HCT116 (cell line): ENCODE measurements around the gene MEGF6. TPM values are rescaled to one million over a fixed set of nuclear protein-coding genes. Genes with fewer than 3 reads are reported as not detected.

Experiments used
- ATAC-seq: fragments of 200-7000 bp; cut with Tn5 transposase; 2 replicates; pipeline ENCODE4 v1.9.1; 2020; ENCODE audit warnings: mild to moderate bottlenecking, moderate library complexity
- BruUV-seq: library from RNA; stranded (reverse); fragments of 400-500 nt; replicated peaks from 2 replicates; lab custom pipeline; 2021; lab: Mats Ljungman, UMichigan
- CTCF ChIA-PET: fragments of 300-600 bp; sonication (Branson Sonifier 250); formaldehyde crosslinking; loops from one replicate; lab custom pipeline; 2021; ENCODE audit warnings: antibody characterized with exemption; lab: Charles Lee
- POLR2A ChIA-PET: fragments of 300-600, 350-600 bp; sonication (Branson Sonifier 250); formaldehyde crosslinking; loops from one replicate; lab custom pipeline; 2021; ENCODE audit warnings: antibody characterized with exemption; lab: Charles Lee
- RAD21 ChIA-PET, 2 experiments: fragments of 300-600 bp; sonication (Branson Sonifier 250); formaldehyde crosslinking; loops; one replicate each; lab custom pipeline; 2023; ENCODE audit warnings: low total read pairs in 2 of 2; ENCODE audit not compliant: uncharacterized antibody in 2 of 2, unreplicated experiment in 2 of 2, low non-redundant PET in 1 of 2; lab: Charles Lee
- DNase-seq: peaks from one replicate; pipeline ENCODE4 v3.0.0-alpha.2; 2010; ENCODE audit warnings: low read depth, low spot score
- H2AFZ ChIP-seq: fragments of 200-600 bp; shearing (Covaris generic), sonication (generic); 2 replicates; pipeline ENCODE4 v1.6.1; 2017; ENCODE audit warnings: low read depth, mixed run types, mixed read lengths, antibody characterized with exemption, low read length; ENCODE audit not compliant: poor library complexity, severe bottlenecking
- H3K27ac ChIP-seq: 2 replicates; pipeline ENCODE4 v1.5.1; 2012; ENCODE audit warnings: low read depth, low read length
- H3K27me3 ChIP-seq: fragments of 200-600 bp; sonication (generic); 2 replicates; pipeline ENCODE4 v1.6.1; 2016; ENCODE audit warnings: mixed run types, low read length, mixed read lengths; ENCODE audit not compliant: insufficient read depth
- H3K36me3 ChIP-seq, 2 experiments: fragments of 200-500 bp in 1 of 2; fragments of 200-600 bp in 1 of 2; sonication (Bioruptor generic) in 1 of 2; sonication (generic) in 1 of 2; 2 replicates each; pipeline versions ENCODE4 v1.5.1 to v1.6.1; 2014 to 2016; ENCODE audit warnings: low read length in 2 of 2, inconsistent platforms in 1 of 2, mixed read lengths in 1 of 2, mixed run types in 1 of 2; ENCODE audit not compliant: insufficient read depth in 2 of 2, control insufficient read depth in 1 of 2
- H3K4me1 ChIP-seq, 2 experiments: fragments of 200-600 bp in 1 of 2; sonication (generic) in 1 of 2; 2 replicates each; pipeline versions ENCODE4 v1.5.1 to v1.6.1; 2012 to 2017; ENCODE audit warnings: low read length in 2 of 2, inconsistent platforms in 1 of 2, mild to moderate bottlenecking in 1 of 2, mixed read lengths in 1 of 2, mixed run types in 1 of 2, moderate library complexity in 1 of 2; ENCODE audit not compliant: insufficient read depth in 2 of 2, control insufficient read depth in 1 of 2
- H3K4me2 ChIP-seq: fragments of 200-600 bp; sonication (generic); 2 replicates; pipeline ENCODE4 v1.6.1; 2017; ENCODE audit warnings: mixed run types, low read length, mixed read lengths
- H3K4me3 ChIP-seq, 2 experiments: fragments of 200-600 bp in 1 of 2; sonication (generic) in 1 of 2; replicated peaks in 1 of 2; 2 replicates each; pipeline ENCODE4 v1.5.1; 2011 to 2016; ENCODE audit warnings: low read length in 2 of 2, control low read depth in 1 of 2, low read depth in 1 of 2, mild to moderate bottlenecking in 1 of 2, mixed read lengths in 1 of 2, mixed run types in 1 of 2
- H3K79me2 ChIP-seq: fragments of 200-600 bp; sonication (generic); 2 replicates; pipeline ENCODE4 v1.6.1; 2017; ENCODE audit warnings: mild to moderate bottlenecking, mixed run types, low read length, moderate library complexity, mixed read lengths; ENCODE audit not compliant: insufficient read depth
- H3K9ac ChIP-seq: fragments of 200-600 bp; sonication (generic); 2 replicates; pipeline ENCODE4 v1.6.1; 2016; ENCODE audit warnings: low read length, mixed read lengths
- H3K9me2 ChIP-seq: fragments of 200-600 bp; sonication (generic), shearing (Covaris generic); 2 replicates; pipeline ENCODE4 v1.6.1; 2017; ENCODE audit warnings: mixed run types, mild to moderate bottlenecking, moderate library complexity; ENCODE audit not compliant: insufficient read depth
- H3K9me3 ChIP-seq, 2 experiments: fragments of 200-500 bp in 1 of 2; fragments of 200-600 bp in 1 of 2; sonication (Bioruptor generic) in 1 of 2; sonication (generic) in 1 of 2; 2 replicates each; pipeline ENCODE4 v1.6.1; 2014 to 2017; ENCODE audit warnings: low read length in 2 of 2, mixed read lengths in 2 of 2, inconsistent platforms in 1 of 2, low read depth in 1 of 2, mild to moderate bottlenecking in 1 of 2, mixed run types in 1 of 2, moderate library complexity in 1 of 2; ENCODE audit not compliant: control insufficient read depth in 1 of 2, insufficient read depth in 1 of 2
- H4K20me1 ChIP-seq: fragments of 200-600 bp; sonication (generic), shearing (Covaris generic); 2 replicates; pipeline ENCODE4 v1.6.1; 2017; ENCODE audit warnings: mixed run types, mild to moderate bottlenecking, moderate library complexity; ENCODE audit not compliant: insufficient read depth
- JUND ChIP-seq: IDR thresholded peaks from 2 replicates; pipeline ENCODE4 v1.6.1; 2012
- TCF7L2 ChIP-seq: IDR thresholded peaks from 2 replicates; pipeline ENCODE4 v1.7.0; 2011; ENCODE audit warnings: borderline replicate concordance, inconsistent platforms; ENCODE audit not compliant: insufficient read depth, insufficient read length; ENCODE audit errors: extremely low read depth
- intact Hi-C: fragments of 100-400 bp; cut with micrococcal nuclease; formaldehyde crosslinking; loops from 2 replicates; pipeline ENCODE4 v1.10.0; 2022
- total RNA-seq: library from RNA; stranded (reverse); gene quantifications from one replicate; pipeline ENCODE4 v1.2.1, GENCODE V29; 2021; ENCODE audit not compliant: unreplicated experiment
- TF ChIP-seq, protein P1 (sequence below): IDR thresholded peaks from 2 replicates; pipeline ENCODE4 v1.6.1; 2011; ENCODE audit warnings: mild to moderate bottlenecking, low read length, moderate library complexity; ENCODE audit not compliant: insufficient replicate concordance; ENCODE audit errors: extremely low read depth
- TF ChIP-seq, protein P2 (sequence below), 3 experiments: fragments of 200-600 bp in 1 of 3; sonication (generic) in 1 of 3; IDR thresholded peaks in 2 of 3; conservative IDR thresholded peaks in 1 of 3; 2 replicates each; pipeline ENCODE4 v1.5.1; 2012 to 2017; ENCODE audit warnings: low read depth in 2 of 3, low read length in 2 of 3, antibody characterized with exemption in 1 of 3, borderline replicate concordance in 1 of 3, control low read depth in 1 of 3, mild to moderate bottlenecking in 1 of 3, mixed read lengths in 1 of 3, mixed run types in 1 of 3, moderate library complexity in 1 of 3; ENCODE audit not compliant: insufficient read depth in 1 of 3
- TF ChIP-seq, protein P3 (sequence below): IDR thresholded peaks from 2 replicates; pipeline ENCODE4 v1.6.1; 2012

MEGF6 gene
- total RNA-seq, 1 experiment from 2014 or later: 47.6 TPM

- RAD21 ChIA-PET: interaction anchor here in 1 of 2 experiments (1.5 kb wide), 1 partner anchor 30 kb away, joined by 5 read pairs; no protein-coding TSS in a partner anchor
- TF ChIP-seq, protein P1, sequence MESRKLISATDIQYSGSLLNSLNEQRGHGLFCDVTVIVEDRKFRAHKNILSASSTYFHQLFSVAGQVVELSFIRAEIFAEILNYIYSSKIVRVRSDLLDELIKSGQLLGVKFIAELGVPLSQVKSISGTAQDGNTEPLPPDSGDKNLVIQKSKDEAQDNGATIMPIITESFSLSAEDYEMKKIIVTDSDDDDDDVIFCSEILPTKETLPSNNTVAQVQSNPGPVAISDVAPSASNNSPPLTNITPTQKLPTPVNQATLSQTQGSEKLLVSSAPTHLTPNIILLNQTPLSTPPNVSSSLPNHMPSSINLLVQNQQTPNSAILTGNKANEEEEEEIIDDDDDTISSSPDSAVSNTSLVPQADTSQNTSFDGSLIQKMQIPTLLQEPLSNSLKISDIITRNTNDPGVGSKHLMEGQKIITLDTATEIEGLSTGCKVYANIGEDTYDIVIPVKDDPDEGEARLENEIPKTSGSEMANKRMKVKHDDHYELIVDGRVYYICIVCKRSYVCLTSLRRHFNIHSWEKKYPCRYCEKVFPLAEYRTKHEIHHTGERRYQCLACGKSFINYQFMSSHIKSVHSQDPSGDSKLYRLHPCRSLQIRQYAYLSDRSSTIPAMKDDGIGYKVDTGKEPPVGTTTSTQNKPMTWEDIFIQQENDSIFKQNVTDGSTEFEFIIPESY: no peak
- TF ChIP-seq JUND: peak; percentile 77
- TF ChIP-seq TCF7L2: no peak
- TF ChIP-seq, protein P2, sequence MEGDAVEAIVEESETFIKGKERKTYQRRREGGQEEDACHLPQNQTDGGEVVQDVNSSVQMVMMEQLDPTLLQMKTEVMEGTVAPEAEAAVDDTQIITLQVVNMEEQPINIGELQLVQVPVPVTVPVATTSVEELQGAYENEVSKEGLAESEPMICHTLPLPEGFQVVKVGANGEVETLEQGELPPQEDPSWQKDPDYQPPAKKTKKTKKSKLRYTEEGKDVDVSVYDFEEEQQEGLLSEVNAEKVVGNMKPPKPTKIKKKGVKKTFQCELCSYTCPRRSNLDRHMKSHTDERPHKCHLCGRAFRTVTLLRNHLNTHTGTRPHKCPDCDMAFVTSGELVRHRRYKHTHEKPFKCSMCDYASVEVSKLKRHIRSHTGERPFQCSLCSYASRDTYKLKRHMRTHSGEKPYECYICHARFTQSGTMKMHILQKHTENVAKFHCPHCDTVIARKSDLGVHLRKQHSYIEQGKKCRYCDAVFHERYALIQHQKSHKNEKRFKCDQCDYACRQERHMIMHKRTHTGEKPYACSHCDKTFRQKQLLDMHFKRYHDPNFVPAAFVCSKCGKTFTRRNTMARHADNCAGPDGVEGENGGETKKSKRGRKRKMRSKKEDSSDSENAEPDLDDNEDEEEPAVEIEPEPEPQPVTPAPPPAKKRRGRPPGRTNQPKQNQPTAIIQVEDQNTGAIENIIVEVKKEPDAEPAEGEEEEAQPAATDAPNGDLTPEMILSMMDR (IDR thresholded peaks at IDR 0.05 in 2 of 3, conservative IDR thresholded peaks at IDR 0.05 in 1 of 3; ENCODE audit: borderline replicate concordance in 1 of 3, insufficient read depth in 1 of 3, low read depth in 2 of 3, low read length in 2 of 3): peak in 2 of 3 experiments; percentile 61 to 64; a peak in 4 of 6 replicates
- TF ChIP-seq, protein P3, sequence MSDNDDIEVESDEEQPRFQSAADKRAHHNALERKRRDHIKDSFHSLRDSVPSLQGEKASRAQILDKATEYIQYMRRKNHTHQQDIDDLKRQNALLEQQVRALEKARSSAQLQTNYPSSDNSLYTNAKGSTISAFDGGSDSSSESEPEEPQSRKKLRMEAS: peak; percentile 58; the same call in 1 of the 2 replicates
- CTCF ChIA-PET: interaction anchor here (1.2 to 3.5 kb wide), 4 partner anchors 9 to 137 kb away, joined by 4 to 29 read pairs (median 6); no protein-coding TSS in a partner anchor
- POLR2A ChIA-PET: interaction anchor here (0.9 kb wide), 1 partner anchor 30 kb away, joined by 4 read pairs; no protein-coding TSS in a partner anchor
- no peaks in the 10 kb centered on the region for H3K9me3 ChIP-seq
- H3K9me2 ChIP-seq: no peaks in the 10 kb centered on the region
- intact Hi-C loops: no loop called here
- H3K9ac ChIP-seq: peak overlapping the region; percentile 36; the same call in 1 of the 2 replicates
- peak overlapping the region; percentile 84 for H3K4me2 ChIP-seq
- H3K79me2 ChIP-seq: no peaks in the 10 kb centered on the region
- H2AFZ ChIP-seq: no peak overlapping the region
- H3K27ac ChIP-seq: peak overlapping the region; percentile 36; the same call in 1 of the 2 replicates
- ATAC-seq (peak; percentile 79), DNase-seq (peak; percentile 42)
- peaks cover 12 to 29% of the 10 kb centered on the region in 2 experiments; a peak in 3 of 4 replicates for H3K4me1 ChIP-seq
- no peaks in the 10 kb centered on the region for H3K27me3 ChIP-seq
- no peaks in the 10 kb centered on the region; a peak in 1 of 4 replicates for H3K36me3 ChIP-seq
- H3K4me3 ChIP-seq: peak overlapping the region in 1 of 2 experiments; percentile 34; a peak in 2 of 4 replicates
- no peaks in the 10 kb centered on the region for H4K20me1 ChIP-seq
- no TSS peak for BruUV-seq
Observed at GRCh38 chr1:3482378-3482849, 128.9 kb downstream of the MEGF6 start.
